Activated T-helper 2 cell treated with anti-CD3 and anti-CD28 coated beads, Interferon-gamma antibody, Interleukin-2, Interleukin-4, amounts not matched to agents 10 μg/mL and 5 μg/mL and 100 μg/mL, durations not matched to agents 14 hours and 24 hours and 36 hours (primary cell): ENCODE measurements around the gene CT55. TPM values are rescaled to one million over a fixed set of nuclear protein-coding genes. Genes with fewer than 3 reads are reported as not detected.
"Not testable (repeated sequence)": the region's sequence is repeated elsewhere in the genome, so short reads cannot be mapped to it uniquely, and the experiment has no call there.

Source experiments
- DNase-seq: peaks from one replicate; pipeline ENCODE4 v3.0.0; 2021; ENCODE audit warnings: low spot score
- H3K27ac Mint-ChIP-seq: one replicate; pipeline ENCODE4 v1.8.0; 2021; ENCODE audit warnings: mixed read lengths
- H3K27me3 Mint-ChIP-seq: one replicate; pipeline ENCODE4 v1.8.0; 2021; ENCODE audit warnings: low read depth, mixed read lengths
- H3K36me3 Mint-ChIP-seq: one replicate; pipeline ENCODE4 v1.8.0; 2021; ENCODE audit warnings: low read depth, mixed read lengths
- H3K4me1 Mint-ChIP-seq: one replicate; pipeline ENCODE4 v1.8.0; 2021; ENCODE audit warnings: low read depth, mixed read lengths
- H3K4me3 Mint-ChIP-seq: one replicate; pipeline ENCODE4 v1.8.0; 2021; ENCODE audit warnings: low read depth, mild to moderate bottlenecking, moderate library complexity, mixed read lengths
- H3K9me3 Mint-ChIP-seq: one replicate; pipeline ENCODE4 v1.8.0; 2021; ENCODE audit warnings: mixed read lengths
- intact Hi-C: fragments of 100-400 bp; cut with micrococcal nuclease; formaldehyde crosslinking; loops from one replicate; pipeline ENCODE4 v1.15.1; 2023
- total RNA-seq: library from RNA; stranded (reverse); gene quantifications from 2 replicates; pipeline ENCODE4 v1.2.3, GENCODE V29; 2022

The CT55 gene
- total RNA-seq, 1 donor from 2014 or later, result not detected

GRCh38 chrX:135126145-135126544, 45.1 kb downstream of the CT55 start:
- H3K27ac Mint-ChIP-seq, intact Hi-C loops: not testable (repeated sequence)

GRCh38 chrX:135120056-135120576, 51.1 kb downstream of the CT55 start, which contains the start of gene ETDB:
ETDB (minus strand) TSS chrX:135120526; CDS start chrX:135119261, 1,265 bp downstream.
- H3K27ac Mint-ChIP-seq, H3K9me3 Mint-ChIP-seq, H3K4me1 Mint-ChIP-seq, H3K36me3 Mint-ChIP-seq, H3K27me3 Mint-ChIP-seq, intact Hi-C loops, H3K4me3 Mint-ChIP-seq, DNase-seq: not testable (repeated sequence)

More at GRCh38 chrX:135126145-135126544, 45.1 kb downstream of the CT55 start:
- not testable (repeated sequence) for H3K4me1 Mint-ChIP-seq, H3K9me3 Mint-ChIP-seq, H3K36me3 Mint-ChIP-seq, H3K4me3 Mint-ChIP-seq, H3K27me3 Mint-ChIP-seq, DNase-seq

DNA sequence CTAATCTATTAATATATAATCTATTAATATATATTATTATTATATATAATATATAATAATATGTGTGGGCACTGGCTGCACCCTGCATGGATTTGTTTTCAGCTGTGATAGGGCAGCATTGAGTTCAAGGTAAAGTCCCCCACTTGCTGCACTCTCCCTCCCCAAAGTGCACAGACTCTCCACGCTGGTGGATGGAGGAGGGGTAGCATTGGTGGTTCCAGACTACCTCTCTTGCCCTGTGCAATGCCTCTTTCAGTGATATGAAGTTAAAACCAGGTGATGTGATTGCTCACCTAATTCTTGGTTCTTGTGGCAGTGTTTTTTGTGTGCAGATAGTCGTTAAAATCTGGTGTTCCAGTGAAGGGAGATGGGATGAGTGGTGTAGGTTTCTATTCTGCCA, 55.1 kb downstream of the CT55 start:
- DNase-seq, H3K4me3 Mint-ChIP-seq, H3K27ac Mint-ChIP-seq, H3K4me1 Mint-ChIP-seq, H3K36me3 Mint-ChIP-seq, intact Hi-C loops, H3K9me3 Mint-ChIP-seq, H3K27me3 Mint-ChIP-seq: not testable (repeated sequence)

- DNase-seq, result no peak
- intact Hi-C loops, result no loop called here
Observed at GRCh38 chrX:135114392-135114791, 56.8 kb downstream of the CT55 start.

DNA sequence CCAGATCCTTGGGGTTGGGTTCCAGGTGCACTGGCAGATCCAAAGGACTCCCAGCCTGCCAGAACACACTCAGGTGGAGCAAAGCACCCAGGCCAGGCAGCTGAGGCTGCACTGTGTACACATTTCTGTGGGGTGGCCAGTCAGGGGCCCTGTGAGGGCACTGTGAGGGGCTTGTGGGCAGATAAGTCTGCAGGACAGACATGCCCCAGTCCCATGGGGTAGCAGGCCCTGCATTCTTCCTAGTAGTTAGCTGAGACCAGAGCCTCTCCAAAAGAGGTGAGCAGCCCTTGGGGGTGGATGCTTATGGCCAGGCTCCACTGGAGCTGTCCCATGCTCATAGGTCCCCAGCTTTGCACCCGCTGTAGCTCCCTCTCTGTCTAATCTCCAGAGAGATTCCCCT, 58.5 kb downstream of the CT55 start:
- H3K36me3 Mint-ChIP-seq, result no peaks in the 10 kb centered on the region
- DNase-seq, result no peak
- no peak overlapping the region for H3K27ac Mint-ChIP-seq
- H3K9me3 Mint-ChIP-seq, result no peaks in the 10 kb centered on the region
- peaks cover 1% of the 10 kb centered on the region for H3K4me1 Mint-ChIP-seq
- H3K4me3 Mint-ChIP-seq, result no peak overlapping the region
- intact Hi-C loops, result no loop called here
- H3K27me3 Mint-ChIP-seq, result peaks cover 28% of the 10 kb centered on the region

More at GRCh38 chrX:135114392-135114791, 56.8 kb downstream of the CT55 start:
- Mint-ChIP-seq H3K4me3 (no peak overlapping the region), H3K27me3 (peaks cover 15% of the 10 kb centered on the region), H3K9me3 (no peaks in the 10 kb centered on the region), H3K36me3 (no peaks in the 10 kb centered on the region), H3K27ac (no peak overlapping the region), H3K4me1 (peaks cover 1% of the 10 kb centered on the region)

- Mint-ChIP-seq H3K27me3 (peaks cover 30% of the 10 kb centered on the region), H3K4me1 (peaks cover 1% of the 10 kb centered on the region), H3K27ac (no peak overlapping the region), H3K4me3 (no peak overlapping the region), H3K36me3 (no peaks in the 10 kb centered on the region), H3K9me3 (no peaks in the 10 kb centered on the region)
- DNase-seq, result no peak
- intact Hi-C loops, result no loop called here
Observed at GRCh38 chrX:135112096-135112729, 59.0 kb downstream of the CT55 start.

DNA sequence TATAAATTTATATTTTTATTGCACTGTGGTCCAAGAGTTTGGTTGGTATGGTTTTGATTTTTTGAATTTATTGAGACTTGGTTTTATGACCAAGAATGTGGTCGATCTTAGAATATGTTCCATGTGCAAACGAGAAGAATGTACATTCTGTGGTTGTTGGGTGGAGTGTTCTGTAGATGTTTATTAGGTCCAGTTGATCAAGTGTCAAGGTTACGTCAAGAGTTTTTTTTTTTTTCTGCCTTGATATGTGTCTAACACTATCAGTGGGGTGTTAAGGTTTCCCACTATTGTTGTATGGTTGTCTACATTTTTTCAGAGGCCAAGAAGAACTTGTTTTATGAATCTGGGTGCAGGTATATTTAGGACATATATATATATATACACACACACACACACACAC, 61.6 kb downstream of the CT55 start:
- Mint-ChIP-seq H3K4me1 (peaks cover 1% of the 10 kb centered on the region), H3K27ac (no peak overlapping the region), H3K9me3 (no peaks in the 10 kb centered on the region), H3K36me3 (no peaks in the 10 kb centered on the region), H3K27me3 (peaks cover 38% of the 10 kb centered on the region), H3K4me3 (no peak overlapping the region)
- intact Hi-C loops, result no loop called here
- DNase-seq, result no peak

Other genes starting within 250 kb of the CT55 start
- 1.8 and 1.9 TPM in 2 replicates for gene SMIM10, start 180.4 kb downstream of the CT55 start, total RNA-seq
- gene RTL8B, start 148.9 kb downstream of the CT55 start, total RNA-seq, result 0.82 and 0.92 TPM in 2 replicates
- 36.5 and 38.8 TPM in 2 replicates for gene RTL8C, start 139.0 kb downstream of the CT55 start, total RNA-seq
- gene RTL8A, start 119.3 kb downstream of the CT55 start, total RNA-seq, result 14.0 and 14.9 TPM in 2 replicates
- gene SMIM10L2B, start 72.7 kb downstream of the CT55 start, total RNA-seq, result 0.09 and 0.14 TPM in 2 replicates
- gene ETDB, start 50.9 kb downstream of the CT55 start, total RNA-seq, result not detected in 2 replicates
- gene ETDA, start 80.7 kb upstream of the CT55 start, total RNA-seq, result not detected in 2 replicates
- not detected in 2 replicates for gene ETDC, start 138.1 kb upstream of the CT55 start, total RNA-seq
- gene ZNF75D, start 172.7 kb upstream of the CT55 start, total RNA-seq, result 4.0 and 4.8 TPM in 2 replicates
- 0.62 and 1.0 TPM in 2 replicates for gene ZNF449, start 173.4 kb upstream of the CT55 start, total RNA-seq